ENCODE measurements around the gene KRT6A.

The KRT6A gene

GRCh38 chr12:52524241-52524897 lies 31.3 kb upstream of the KRT6A start:
- no peak for DNase-seq

GRCh38 chr12:52523824-52524223 lies 30.8 kb upstream of the KRT6A start:
- no peak for DNase-seq

GRCh38 chr12:52522346-52523011 lies 29.4 kb upstream of the KRT6A start:
- no peak for DNase-seq

GRCh38 chr12:52521568-52522266 lies 28.7 kb upstream of the KRT6A start:
- DNase-seq = peak; percentile 52

- peak; percentile 34 for DNase-seq
These were observed 28.1 kb upstream of the KRT6A start for GRCh38 chr12:52521175-52521567.

- DNase-seq = peak; percentile 37
These were observed 27.0 kb upstream of the KRT6A start, which contains the start of gene KRT5 for GRCh38 chr12:52519826-52520662. TSS of gene KRT5 (minus strand) at chr12:52520394. CDS start at chr12:52520296, 98 bp downstream.

- no peak for DNase-seq
These were observed 26.3 kb upstream of the KRT6A start for GRCh38 chr12:52519387-52519703.

GRCh38 chr12:52518574-52519386 lies 25.7 kb upstream of the KRT6A start:
- DNase-seq = no peak

GRCh38 chr12:52517888-52518287 lies 24.8 kb upstream of the KRT6A start:
- DNase-seq = no peak

- DNase-seq = no peak
These were observed 24.2 kb upstream of the KRT6A start for GRCh38 chr12:52517005-52517835.

- DNase-seq = no peak
These were observed 23.1 kb upstream of the KRT6A start for GRCh38 chr12:52515927-52516831.

- no peak for DNase-seq
These were observed 22.2 kb upstream of the KRT6A start for GRCh38 chr12:52515319-52515646.

GRCh38 chr12:52514471-52515318 lies 21.6 kb upstream of the KRT6A start:
- no peak for DNase-seq

- no peak for DNase-seq
These were observed 20.7 kb upstream of the KRT6A start for GRCh38 chr12:52513736-52514135.

- no peak for DNase-seq
These were observed 15.2 kb upstream of the KRT6A start for GRCh38 chr12:52508211-52508610.

- no peak for DNase-seq
These were observed 14.0 kb upstream of the KRT6A start for GRCh38 chr12:52506858-52507715.

GRCh38 chr12:52502877-52503276 lies 9.8 kb upstream of the KRT6A start:
- DNase-seq = no peak

GRCh38 chr12:52501490-52501889 lies 8.4 kb upstream of the KRT6A start:
- DNase-seq = no peak

Data from right forelimb (tissue), 1 donor.